ENCODE results near the gene FOXP2. TPM values are rescaled to one million over a fixed set of nuclear protein-coding genes. Genes with fewer than 3 reads are reported as not detected.

Gene FOXP2
- total RNA-seq, 2 experiments from 2014 or later: not detected

DNA sequence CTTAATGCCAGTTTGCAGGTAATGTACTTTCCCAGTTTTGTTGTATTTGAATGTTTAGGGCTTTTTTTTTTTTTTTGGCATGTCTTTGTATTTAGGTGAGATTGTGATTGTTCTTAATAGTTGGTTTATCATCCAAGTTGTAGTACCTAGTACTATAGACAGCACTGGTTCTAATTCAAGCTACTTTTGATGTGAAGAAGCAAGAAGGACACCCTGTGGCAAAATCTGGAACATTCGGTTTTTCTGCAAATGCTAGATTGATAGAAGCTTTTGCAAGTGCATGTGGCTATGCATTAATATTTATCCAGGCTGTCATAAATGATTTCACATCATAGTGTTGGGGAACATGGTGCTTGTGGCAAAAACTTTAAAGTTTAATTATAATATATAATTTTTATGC, 248.9 kb downstream of the FOXP2 start:
- H3K27ac Mint-ChIP-seq: no peak overlapping the region
- no peak overlapping the region for H3K4me3 Mint-ChIP-seq
- Histone ChIP-seq H3K4me1 (ENCODE audit: insufficient read depth, low read length) (no peaks in the 10 kb centered on the region), H3K9me3 (ENCODE audit: control insufficient read depth in 1 of 2, insufficient read depth in 1 of 2, low read length in 2 of 2) (no peaks in the 10 kb centered on the region), H3K4me3 (ENCODE audit: low read length) (no peak overlapping the region), H3K36me3 (ENCODE audit: insufficient read depth, low read length) (no peaks in the 10 kb centered on the region), H3K27ac (ENCODE audit: low read depth in 1 of 2, low read length in 2 of 2) (no peak overlapping the region), H3K27me3 (ENCODE audit: control insufficient read depth in 1 of 2, insufficient read depth in 2 of 2, low read length in 2 of 2) (no peaks in the 10 kb centered on the region)
- no peak for DNase-seq
- intact Hi-C loops (cut with DNase I, micrococcal nuclease): no loop called here
- ChIA-PET POLR2A (no interaction called here), CTCF (interaction anchor here (0.6 kb wide), 1 partner anchor 294 kb away, joined by 3 read pairs; no protein-coding TSS in a partner anchor)
- H3K36me3 Mint-ChIP-seq (ENCODE audit: low read depth): no peaks in the 10 kb centered on the region
- no peak for ATAC-seq (ENCODE audit: poor library complexity)
- no peaks in the 10 kb centered on the region for H3K9me3 Mint-ChIP-seq
- TF ChIP-seq CTCF (IDR thresholded peaks at IDR 0.05): no peak
- no peaks in the 10 kb centered on the region for H3K4me1 Mint-ChIP-seq (ENCODE audit: low read depth)
- no peaks in the 10 kb centered on the region for H3K27me3 Mint-ChIP-seq

DNA sequence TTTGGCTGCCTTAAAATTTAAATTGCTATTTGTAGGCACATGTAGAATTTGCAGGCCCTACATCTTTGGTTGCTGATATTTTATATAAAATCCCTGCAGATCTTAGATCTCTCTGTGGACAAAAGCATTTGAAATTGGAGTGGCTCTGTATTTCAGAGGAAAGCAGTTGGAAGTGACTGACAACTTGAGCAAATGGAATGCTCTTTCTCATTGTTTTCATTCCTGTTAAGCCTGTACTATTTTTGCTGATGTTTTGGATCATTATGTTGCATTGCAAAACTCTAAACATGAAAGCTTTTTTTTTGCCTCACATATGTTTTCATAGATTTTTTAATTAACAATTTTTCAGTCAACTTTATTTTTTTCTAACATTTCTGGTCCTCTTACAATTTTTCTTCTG, 256.1 kb downstream of the FOXP2 start:
- ChIA-PET CTCF (no interaction called here), POLR2A (no interaction called here)
- Mint-ChIP-seq H3K27me3 (no peaks in the 10 kb centered on the region), H3K4me1 (ENCODE audit: low read depth) (no peaks in the 10 kb centered on the region), H3K9me3 (no peaks in the 10 kb centered on the region), H3K4me3 (no peak overlapping the region), H3K36me3 (ENCODE audit: low read depth) (no peaks in the 10 kb centered on the region), H3K27ac (no peak overlapping the region)
- no peaks in the 10 kb centered on the region for H3K36me3 ChIP-seq (ENCODE audit: insufficient read depth, low read length)
- intact Hi-C loops (cut with DNase I, micrococcal nuclease): no loop called here
- no peak overlapping the region for H3K4me3 ChIP-seq (ENCODE audit: low read length)
- H3K4me1 ChIP-seq (ENCODE audit: insufficient read depth, low read length): no peaks in the 10 kb centered on the region
- no peak for ATAC-seq (ENCODE audit: poor library complexity)
- no peak for TF ChIP-seq CTCF (IDR thresholded peaks at IDR 0.05)
- no peak overlapping the region for H3K27ac ChIP-seq (ENCODE audit: low read depth in 1 of 2, low read length in 2 of 2)
- no peaks in the 10 kb centered on the region for H3K27me3 ChIP-seq (ENCODE audit: control insufficient read depth in 1 of 2, insufficient read depth in 2 of 2, low read length in 2 of 2)
- no peaks in the 10 kb centered on the region for H3K9me3 ChIP-seq (ENCODE audit: control insufficient read depth in 1 of 2, insufficient read depth in 1 of 2, low read length in 2 of 2)
- DNase-seq: no peak

DNA sequence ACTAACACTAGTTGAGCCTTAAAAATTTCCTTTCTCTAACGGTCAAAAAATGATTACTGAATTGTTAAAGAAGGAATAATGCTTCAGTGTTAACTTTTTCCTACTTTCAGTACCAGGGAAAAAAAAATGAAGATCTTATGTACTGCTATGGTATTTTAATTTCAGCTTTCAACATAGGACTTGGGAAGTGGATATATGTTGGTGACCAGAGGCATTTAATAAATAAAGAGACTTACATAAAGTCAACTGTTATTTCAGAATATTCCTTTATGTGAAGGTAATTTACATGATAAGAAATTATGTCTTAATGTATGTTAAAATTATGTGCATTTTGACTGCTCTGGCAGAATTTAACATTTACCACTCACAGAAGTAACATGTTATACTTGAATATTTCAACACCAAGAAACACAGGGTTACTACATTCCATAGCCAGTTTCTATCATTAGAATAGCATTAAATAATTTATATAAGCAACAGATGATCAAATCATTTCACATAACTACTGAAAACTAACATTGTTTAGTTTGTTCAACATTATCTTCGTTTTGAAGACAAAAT, 257.0 kb downstream of the FOXP2 start:
- TF ChIP-seq CTCF (IDR thresholded peaks at IDR 0.05): no peak
- Histone ChIP-seq H3K27me3 (ENCODE audit: control insufficient read depth in 1 of 2, insufficient read depth in 2 of 2, low read length in 2 of 2) (no peaks in the 10 kb centered on the region), H3K4me3 (ENCODE audit: low read length) (no peak overlapping the region), H3K9me3 (ENCODE audit: control insufficient read depth in 1 of 2, insufficient read depth in 1 of 2, low read length in 2 of 2) (no peaks in the 10 kb centered on the region), H3K4me1 (ENCODE audit: insufficient read depth, low read length) (no peaks in the 10 kb centered on the region), H3K36me3 (ENCODE audit: insufficient read depth, low read length) (no peaks in the 10 kb centered on the region), H3K27ac (ENCODE audit: low read depth in 1 of 2, low read length in 2 of 2) (no peak overlapping the region)
- DNase-seq (no peak), ATAC-seq (ENCODE audit: poor library complexity) (no peak)
- Mint-ChIP-seq H3K27me3 (no peaks in the 10 kb centered on the region), H3K4me3 (no peak overlapping the region), H3K4me1 (ENCODE audit: low read depth) (no peaks in the 10 kb centered on the region), H3K36me3 (ENCODE audit: low read depth) (no peaks in the 10 kb centered on the region), H3K27ac (no peak overlapping the region), H3K9me3 (no peaks in the 10 kb centered on the region)
- CTCF ChIA-PET: no interaction called here
- intact Hi-C loops (cut with DNase I, micrococcal nuclease): no loop called here
- POLR2A ChIA-PET: no interaction called here

Measured in CD4-positive, alpha-beta T cell (primary cell).